ENCODE results near the gene MSS51.

- TF ChIP-seq POLR2A (IDR thresholded peaks at IDR 0.05; ENCODE audit: low read depth, low read length) (no peak), TAF1 (IDR thresholded peaks at IDR 0.05; ENCODE audit: borderline replicate concordance, low read depth, low read length) (no peak), POLR2AphosphoS5 (IDR thresholded peaks at IDR 0.05; ENCODE audit: low read depth, low read length) (no peak)
Observed at GRCh38 chr10:73401636-73402035, 31.7 kb downstream of the MSS51 start.

Data from GM12892 (cell line).